NCI-H510A treated with DMSO at 0.1 percent for 48 hours (cell line): Measurements from ENCODE around the gene RHOT2.
A peak's percentile ranks its signal among the peaks of the same experiment; 100 is the strongest.

ENCODE experiments used
- DNase-seq: peaks from one replicate; lab custom pipeline; 2025; lab: John Stamatoyannopoulos, UW

RHOT2 gene

GRCh38 chr16:632486-633335 lies 35.2 kb upstream of the RHOT2 start:
- DNase-seq, result no peak

- DNase-seq, result no peak
Observed at GRCh38 chr16:633336-634050, 34.4 kb upstream of the RHOT2 start.

DNA sequence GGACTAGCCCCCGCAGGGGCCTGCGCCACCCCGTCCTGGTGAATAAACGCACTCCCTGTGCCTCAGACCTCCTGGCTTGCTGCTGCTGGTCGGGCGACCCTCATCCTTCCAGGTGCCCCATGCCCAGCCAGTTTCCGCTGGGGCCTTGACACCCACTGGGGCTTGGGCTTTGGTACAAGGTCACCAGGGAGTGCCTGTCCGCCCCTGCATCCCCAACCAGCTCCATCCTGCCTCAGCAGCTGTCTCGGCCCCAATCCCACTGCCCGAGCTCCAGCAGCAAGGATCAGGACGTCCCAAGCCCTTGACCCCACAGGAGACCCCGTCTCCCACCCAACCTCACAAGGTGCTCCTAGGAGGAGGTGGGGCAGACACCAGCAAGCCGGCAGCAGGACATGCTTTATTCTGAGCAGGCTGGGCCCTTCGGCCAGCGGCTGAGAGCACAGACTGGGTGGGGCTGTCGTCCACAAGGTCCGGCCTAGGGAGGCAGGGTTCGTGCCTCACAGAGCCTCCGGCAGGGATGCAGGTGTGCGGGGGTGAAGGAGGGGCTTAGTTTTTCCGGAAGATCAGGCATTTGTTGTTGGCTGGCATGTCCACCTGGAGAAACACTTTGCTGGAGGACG lies 33.8 kb upstream of the RHOT2 start:
- DNase-seq, result no peak

DNA sequence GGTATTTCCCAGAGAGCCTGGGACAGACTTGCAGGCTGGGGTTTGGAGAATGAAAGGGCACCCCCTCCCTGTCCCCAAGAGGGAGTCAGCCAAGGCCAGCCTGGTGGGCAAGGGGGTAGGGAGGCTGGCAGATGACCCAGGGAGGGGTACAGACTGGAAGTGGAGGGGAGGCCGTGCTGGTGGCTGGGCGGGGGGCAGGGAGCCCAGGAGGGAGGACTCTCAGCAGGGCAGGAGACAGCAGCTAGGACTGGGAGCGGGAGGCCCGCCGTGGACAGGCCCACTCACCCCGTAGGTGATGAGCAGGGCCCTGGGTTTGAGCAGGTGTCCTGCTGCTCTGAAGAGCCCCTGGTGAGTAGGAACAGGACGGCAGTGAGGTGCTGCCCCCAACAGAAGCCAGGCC lies 32.9 kb upstream of the RHOT2 start:
- no peak for DNase-seq

GRCh38 chr16:635573-636205 lies 32.2 kb upstream of the RHOT2 start:
- no peak for DNase-seq

- DNase-seq, result peak; percentile 69
Observed at GRCh38 chr16:636206-637080, 31.5 kb upstream of the RHOT2 start, which contains the start of gene METTL26. Gene METTL26 (minus strand): TSS chr16:636305. CDS start chr16:636290, 15 bp downstream.

GRCh38 chr16:637081-638018 lies 30.6 kb upstream of the RHOT2 start:
- no peak for DNase-seq

GRCh38 chr16:638034-638543 lies 29.8 kb upstream of the RHOT2 start:
- DNase-seq, result no peak

GRCh38 chr16:638836-639235 lies 29.1 kb upstream of the RHOT2 start:
- DNase-seq, result no peak

DNA sequence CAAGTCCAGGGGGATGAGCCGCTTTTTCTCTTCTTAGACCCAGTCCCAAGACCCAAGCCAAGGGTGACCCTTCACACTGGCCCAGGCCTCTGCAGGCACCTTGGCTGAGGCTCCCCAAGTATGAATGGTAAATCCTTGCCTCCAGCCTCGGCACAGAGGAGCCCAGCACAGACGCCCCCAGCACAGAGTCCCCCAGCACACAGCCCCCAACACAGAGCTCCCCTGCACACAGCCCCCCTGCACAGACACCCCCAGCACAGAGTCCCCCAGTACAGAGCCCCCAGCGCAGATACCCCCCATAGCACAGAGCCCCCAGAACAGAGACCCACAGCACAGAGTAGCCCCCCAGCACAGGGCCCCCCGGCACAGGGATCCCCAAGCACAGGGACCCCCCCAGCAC lies 27.3 kb upstream of the RHOT2 start:
- no peak for DNase-seq

- DNase-seq, result peak; percentile 49
Observed at GRCh38 chr16:641326-642188, 26.4 kb upstream of the RHOT2 start, which contains the start of gene MCRIP2. Gene MCRIP2 (plus strand): TSS chr16:641828. CDS start chr16:641992, 164 bp downstream.

GRCh38 chr16:642189-643049 lies 25.5 kb upstream of the RHOT2 start:
- no peak for DNase-seq

DNA sequence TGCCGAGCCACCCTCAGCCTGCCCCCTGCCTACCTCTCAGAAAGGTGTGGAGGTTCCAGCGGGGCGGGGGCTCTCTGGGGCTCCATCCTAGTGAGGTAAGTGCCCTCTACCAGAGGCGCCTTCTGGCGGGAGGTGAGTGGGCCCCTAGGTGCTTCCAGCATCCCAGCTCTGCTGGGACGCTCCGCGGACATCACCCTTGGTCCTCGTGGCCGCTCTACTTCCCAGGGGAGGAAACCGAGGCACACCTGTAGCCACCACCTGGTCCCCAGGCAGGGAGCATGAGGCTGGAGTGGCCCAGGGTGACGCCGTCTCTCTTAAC lies 24.9 kb upstream of the RHOT2 start:
- DNase-seq, result no peak

GRCh38 chr16:644556-644955 lies 23.4 kb upstream of the RHOT2 start:
- no peak for DNase-seq

- no peak for DNase-seq
Observed at GRCh38 chr16:645852-646678, 21.9 kb upstream of the RHOT2 start.

- no peak for DNase-seq
Observed at GRCh38 chr16:646679-647172, 21.2 kb upstream of the RHOT2 start.
